HG03196 (cell line): ENCODE data around the gene COL13A1.

Experiments used
- ATAC-seq: cut with Tn5 transposase; IDR thresholded peaks from one replicate; pipeline ENCODE4 v1.9.1; 2021; ENCODE audit not compliant: unreplicated experiment

COL13A1 gene

DNA sequence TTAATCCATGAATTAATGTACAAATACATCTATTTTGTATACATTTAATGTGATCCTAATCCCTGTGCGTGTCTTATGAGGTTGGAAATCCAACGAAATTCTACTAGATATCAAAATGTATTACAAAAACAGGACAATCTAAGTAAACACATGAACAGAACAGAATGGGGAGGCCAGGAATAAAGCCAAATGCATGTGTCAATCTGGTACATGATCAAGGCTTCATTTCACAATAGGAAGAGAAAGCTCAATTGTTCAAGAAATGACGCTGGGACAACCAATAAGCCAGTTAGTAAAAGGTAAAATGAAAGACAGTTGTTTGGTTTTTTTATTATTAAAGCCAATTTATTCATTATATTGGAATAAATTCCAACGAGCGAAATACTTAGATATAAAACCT lies 83.0 kb downstream of the COL13A1 start:
- ATAC-seq: no peak

GRCh38 chr10:69885379-69886013 lies 83.8 kb downstream of the COL13A1 start:
- ATAC-seq: no peak

- no peak for ATAC-seq
Measured at GRCh38 chr10:69888882-69889584, 87.3 kb downstream of the COL13A1 start.

- no peak for ATAC-seq
Measured at GRCh38 chr10:69890065-69890847, 88.5 kb downstream of the COL13A1 start.

- no peak for ATAC-seq
Measured at GRCh38 chr10:69891057-69891617, 89.4 kb downstream of the COL13A1 start.

DNA sequence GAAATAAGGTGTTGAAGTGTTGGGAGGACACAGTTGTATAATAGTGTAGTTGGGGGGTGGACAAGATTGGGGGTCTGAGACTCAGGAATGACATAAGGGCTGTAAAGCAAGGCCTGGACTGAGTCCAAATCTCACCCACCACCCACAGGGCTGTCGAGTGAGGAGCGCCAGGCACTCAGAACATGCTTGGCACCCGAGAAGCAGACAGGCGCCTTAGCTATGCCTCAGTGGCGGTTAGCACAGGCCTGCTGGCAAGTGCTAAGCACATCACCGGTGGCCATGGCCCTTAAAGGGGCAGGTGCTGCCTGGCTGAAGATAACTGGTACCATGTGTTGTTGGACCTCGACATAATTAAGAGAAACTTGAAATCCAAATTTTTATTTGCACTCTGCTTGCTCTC lies 90.7 kb downstream of the COL13A1 start:
- no peak for ATAC-seq

GRCh38 chr10:69892816-69893215 lies 91.1 kb downstream of the COL13A1 start:
- no peak for ATAC-seq

DNA sequence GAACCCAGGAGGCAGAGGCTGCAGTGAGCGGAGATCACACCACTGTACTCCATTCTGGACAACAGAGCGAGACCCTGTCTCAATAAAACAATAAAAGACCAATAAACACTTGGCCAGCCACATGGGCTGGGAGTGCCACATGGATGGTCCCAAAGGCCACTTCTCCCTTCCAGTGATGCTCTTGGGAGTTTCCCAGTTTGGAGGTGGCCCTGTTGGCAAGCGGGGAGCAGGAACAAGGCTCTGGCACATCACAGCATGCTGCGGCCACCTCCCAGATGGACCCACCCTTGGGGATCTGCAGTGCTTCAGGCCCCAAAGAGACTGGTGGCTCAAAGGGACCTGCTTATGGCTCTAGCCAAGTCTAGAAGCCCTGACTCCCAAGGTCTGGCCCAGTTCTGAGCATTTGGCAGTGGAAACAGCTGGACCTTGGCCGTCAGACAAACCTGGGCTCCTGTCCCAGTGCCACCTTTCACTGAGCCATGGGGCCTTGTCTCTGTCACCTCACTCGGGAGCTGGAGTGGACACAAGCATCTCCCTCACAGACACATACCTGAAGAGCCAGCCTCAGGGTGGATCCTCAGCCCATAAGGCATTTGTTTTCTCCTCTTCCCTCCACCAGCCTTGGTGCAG lies 91.7 kb downstream of the COL13A1 start:
- ATAC-seq: no peak

DNA sequence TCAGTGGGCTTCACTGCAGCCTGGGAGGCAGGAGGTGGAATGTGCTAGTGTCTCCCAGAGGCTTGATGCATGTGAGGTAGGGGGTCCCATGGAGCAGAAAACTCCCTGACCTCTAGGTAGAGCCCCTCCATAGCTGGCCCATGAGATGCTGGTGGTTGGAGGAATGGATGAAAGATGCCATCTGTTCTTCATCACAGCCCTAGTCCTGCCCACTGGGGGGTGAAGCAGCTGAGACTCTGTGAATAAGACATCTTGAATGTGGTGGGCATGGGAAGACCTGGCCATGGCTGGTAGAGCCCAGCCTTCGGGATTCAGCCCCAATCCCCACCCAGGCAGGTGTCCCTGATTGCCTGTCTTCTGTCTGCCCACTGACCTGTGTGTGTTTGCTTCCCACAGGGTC lies 92.5 kb downstream of the COL13A1 start:
- ATAC-seq: no peak

DNA sequence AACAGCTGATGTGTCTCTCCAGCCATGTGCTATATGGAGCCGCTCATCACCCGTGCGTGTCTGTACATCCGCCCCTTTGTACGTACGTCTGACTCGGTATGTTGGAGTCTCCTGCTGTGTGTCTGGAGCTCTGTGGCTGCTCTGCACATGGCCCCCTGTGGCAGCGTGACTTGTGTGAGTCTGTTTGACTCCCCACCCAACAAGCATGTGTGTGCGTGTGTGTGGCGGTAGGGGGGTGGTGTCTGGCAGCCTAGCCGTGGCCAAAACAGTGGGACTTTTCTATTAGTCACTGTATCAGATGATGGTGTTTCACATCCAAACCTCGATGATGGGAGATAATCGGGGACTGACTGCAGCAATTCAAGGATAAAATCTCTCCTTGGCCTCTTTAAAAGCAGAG lies 94.1 kb downstream of the COL13A1 start:
- no peak for ATAC-seq

DNA sequence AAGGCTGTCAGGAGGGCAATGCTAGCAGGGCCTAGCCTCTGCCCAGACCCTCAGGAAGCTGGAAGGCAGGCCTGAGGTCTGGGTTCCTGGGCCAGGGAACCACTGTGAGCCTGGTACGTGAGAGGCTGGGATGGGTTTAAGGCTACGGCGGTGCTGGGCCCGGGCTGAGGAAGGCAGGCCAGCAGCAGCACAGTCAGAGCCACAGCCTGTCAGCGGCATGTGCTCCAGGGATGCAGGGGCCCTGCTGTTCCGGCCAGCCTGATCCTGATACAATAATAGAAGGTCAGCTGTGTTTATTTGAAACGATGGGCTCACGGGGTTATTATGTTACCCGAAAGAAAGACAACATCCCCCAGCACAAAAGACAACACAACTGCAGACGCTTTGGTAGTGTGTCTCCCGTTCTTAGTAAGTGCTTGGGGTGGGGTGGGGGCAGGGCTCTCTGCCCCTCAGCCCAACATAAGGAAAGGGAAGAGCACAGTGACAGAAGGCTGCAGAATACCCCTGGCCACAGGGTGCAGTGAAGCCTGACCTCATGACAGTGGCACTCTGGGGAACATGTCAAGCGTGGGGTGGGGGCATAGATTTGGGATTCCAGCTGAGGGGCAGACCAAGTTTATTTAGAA lies 95.0 kb downstream of the COL13A1 start:
- ATAC-seq: no peak

- ATAC-seq: no peak
Measured at GRCh38 chr10:69897432-69897831, 95.7 kb downstream of the COL13A1 start.

DNA sequence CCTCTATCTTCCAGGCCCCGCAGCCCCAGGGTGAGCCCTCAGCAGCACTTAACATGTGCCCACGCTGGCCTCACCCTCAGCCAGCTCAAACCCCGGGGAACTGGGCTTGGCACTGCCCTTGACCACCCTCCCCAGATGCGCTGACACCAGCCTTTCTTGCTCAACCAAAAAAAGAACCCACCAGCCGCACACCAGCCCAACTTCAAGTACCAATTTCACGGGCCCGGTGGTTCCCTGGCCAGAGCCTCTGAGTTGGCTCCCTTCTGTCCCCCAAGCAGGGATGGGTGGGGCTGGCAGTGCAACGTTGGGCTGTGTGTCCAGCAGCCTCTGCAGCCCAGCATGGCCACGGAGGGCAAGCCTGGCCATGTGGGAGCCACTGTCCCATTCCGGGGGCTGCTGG lies 96.3 kb downstream of the COL13A1 start:
- no peak for ATAC-seq

DNA sequence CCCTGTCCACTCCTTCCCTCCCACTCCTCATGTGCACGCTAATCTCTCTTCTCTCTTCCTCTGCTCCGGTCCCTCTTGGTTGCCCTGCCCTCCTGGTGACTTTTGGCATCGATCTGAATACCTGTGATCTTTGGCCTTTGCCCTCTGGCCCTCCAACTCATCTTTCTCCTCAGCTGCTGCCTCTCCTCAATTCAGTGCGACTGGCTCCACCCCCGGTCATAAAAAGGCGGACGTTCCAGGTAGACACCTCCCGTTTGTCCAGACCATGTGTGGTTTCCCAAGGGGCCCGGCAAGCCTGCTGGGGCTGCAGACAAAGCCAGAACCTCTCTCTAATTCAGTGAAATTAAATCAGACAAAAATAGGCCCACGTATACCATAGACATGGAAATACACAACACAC lies 96.8 kb downstream of the COL13A1 start:
- ATAC-seq: no peak

- ATAC-seq: no peak
Measured at GRCh38 chr10:69898941-69899340, 97.2 kb downstream of the COL13A1 start.

DNA sequence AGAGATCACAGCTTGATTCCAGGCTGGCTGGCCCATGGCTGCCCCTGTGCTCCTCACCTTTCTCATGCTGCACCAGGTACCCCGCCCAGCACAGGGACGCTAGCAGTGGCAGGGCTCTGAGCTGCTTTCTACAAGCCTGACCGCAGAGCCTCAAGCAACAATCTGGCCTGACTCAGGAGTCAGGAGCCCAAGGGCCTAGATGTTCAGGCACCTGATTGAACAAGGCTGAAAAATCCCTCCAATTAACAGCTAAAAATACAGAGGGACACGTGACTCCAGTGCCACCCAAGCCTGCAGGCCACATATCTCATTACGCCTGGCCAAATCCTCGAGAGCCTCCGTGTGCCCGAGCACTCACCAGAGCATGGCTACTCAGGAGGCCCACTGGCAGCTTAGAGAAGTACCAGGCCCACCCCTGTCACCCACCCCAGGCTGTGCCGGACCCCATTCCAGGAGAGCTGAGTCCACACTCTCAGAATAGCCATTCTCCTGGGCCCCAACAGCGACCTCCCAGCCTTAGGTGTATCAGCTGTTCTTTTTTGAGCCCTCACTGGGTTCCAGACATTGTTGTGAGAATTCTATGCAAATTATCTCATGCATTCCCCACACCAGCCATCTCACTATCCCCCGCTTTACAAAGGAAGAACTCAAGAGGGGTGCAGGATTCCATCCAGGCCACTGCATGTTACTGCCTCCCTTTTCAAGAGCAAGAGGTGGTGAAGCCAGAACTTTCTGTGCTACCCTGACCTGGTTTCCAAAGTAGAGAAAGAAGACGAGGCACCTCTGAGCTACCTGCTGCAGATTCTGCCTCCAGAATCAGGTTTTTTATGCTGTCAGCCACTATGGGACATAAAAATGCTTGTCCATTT lies 98.3 kb downstream of the COL13A1 start:
- no peak for ATAC-seq

- no peak for ATAC-seq
Measured at GRCh38 chr10:69901022-69901421, 99.3 kb downstream of the COL13A1 start.

- no peak for ATAC-seq
Measured at GRCh38 chr10:69901628-69902505, 100.2 kb downstream of the COL13A1 start.
